HG03521 (cell line): ENCODE measurements around the gene ONECUT2.

Experiments used
- ATAC-seq: cut with Tn5 transposase; IDR thresholded peaks from one replicate; pipeline ENCODE4 v1.9.1; 2021; ENCODE audit warnings: mild to moderate bottlenecking, moderate library complexity; ENCODE audit not compliant: unreplicated experiment

The ONECUT2 gene

GRCh38 chr18:57523171-57523956 lies 88.2 kb downstream of the ONECUT2 start:
- ATAC-seq: no peak

GRCh38 chr18:57527556-57528229 lies 92.5 kb downstream of the ONECUT2 start:
- no peak for ATAC-seq

GRCh38 chr18:57529151-57529550 lies 94.0 kb downstream of the ONECUT2 start:
- no peak for ATAC-seq

- no peak for ATAC-seq
Measured at GRCh38 chr18:57533006-57533867, 98.1 kb downstream of the ONECUT2 start.

GRCh38 chr18:57533868-57534510 lies 98.8 kb downstream of the ONECUT2 start:
- no peak for ATAC-seq

GRCh38 chr18:57534511-57534909 lies 99.3 kb downstream of the ONECUT2 start:
- no peak for ATAC-seq

GRCh38 chr18:57538614-57539013 lies 103.4 kb downstream of the ONECUT2 start:
- ATAC-seq: no peak

- no peak for ATAC-seq
Measured at GRCh38 chr18:57539702-57540101, 104.5 kb downstream of the ONECUT2 start.
